HepG2 (cell line): Measurements from ENCODE around the gene CDC37L1.

Experiments
- CTCF ChIP-seq: sonication (generic); formaldehyde crosslinking; IDR thresholded peaks from 2 replicates; pipeline ENCODE4 v1.5.0; 2020; ENCODE audit warnings: mild to moderate bottlenecking, missing genetic modification reagents, moderate library complexity
- MEIS2 ChIP-seq: sonication (generic); formaldehyde crosslinking; IDR thresholded peaks from 2 replicates; pipeline ENCODE4 v1.9.0; 2021; ENCODE audit warnings: mild to moderate bottlenecking, missing genetic modification reagents
- POLR2A ChIP-seq, 2 experiments: IDR thresholded peaks; 2 replicates each; pipeline ENCODE4 v1.6.1; 2011; ENCODE audit warnings: low read depth in 2 of 2, low read length in 2 of 2, mild to moderate bottlenecking in 1 of 2, moderate library complexity in 1 of 2; ENCODE audit not compliant: insufficient read depth in 1 of 2
- TAF1 ChIP-seq: sonication (generic); formaldehyde crosslinking; IDR thresholded peaks from 2 replicates; pipeline ENCODE4 v1.4.0; 2020; ENCODE audit warnings: missing genetic modification reagents
- ZFP37 ChIP-seq: sonication (generic); formaldehyde crosslinking; IDR thresholded peaks from 2 replicates; pipeline ENCODE4 v1.4.0; 2020; ENCODE audit warnings: missing genetic modification reagents, borderline replicate concordance

- TF ChIP-seq POLR2A (IDR thresholded peaks at IDR 0.05; ENCODE audit: insufficient read depth in 1 of 2, low read depth in 2 of 2, low read length in 2 of 2) = no peak
- no peak for TF ChIP-seq ZFP37
- no peak for TF ChIP-seq CTCF (CRISPR knock-in tag)
- no peak for TF ChIP-seq TAF1 (CRISPR knock-in tag)
- TF ChIP-seq MEIS2 = no peak
Observed at GRCh38 chr9:4701526-4701925, 22.2 kb downstream of the CDC37L1 start.
